ENCODE data around the gene TP53TG3C.
"Not testable (repeated sequence)": the region's sequence is repeated elsewhere in the genome, so short reads cannot be mapped to it uniquely, and the experiment has no call there.

The TP53TG3C gene

GRCh38 chr16:33193926-33194325, at the start of gene TP53TG3C:
TP53TG3C (plus strand) TSS chr16:33194226; CDS start chr16:33194294, 68 bp downstream.
- intact Hi-C loops (cut with DNase I; ENCODE audit: low total_unique reads); DNase-seq; H3K4me1 ChIP-seq; H3K36me3 ChIP-seq; H3K27me3 ChIP-seq; H3K9me3 ChIP-seq; H3K4me3 ChIP-seq; H3K27ac ChIP-seq: not testable (repeated sequence)
